IMR-90 (cell line): ENCODE data around the gene IREB2. TPM values are rescaled to one million over a fixed set of nuclear protein-coding genes. Genes with fewer than 3 reads are reported as not detected.

Experiments
- ATAC-seq: fragments of 200-7000 bp; cut with Tn5 transposase; 2 replicates; pipeline ENCODE4 v1.9.1; 2020; ENCODE audit warnings: low read depth, mild to moderate bottlenecking, moderate library complexity
- Bru-seq: library from RNA; stranded (reverse); fragments of 400-500 nt; gene quantifications from one replicate; lab custom pipeline; 2021; lab: Mats Ljungman, UMichigan
- BruChase-seq, 2 experiments: library from RNA; stranded (reverse); fragments of 400-500 nt; gene quantifications; one replicate each; lab custom pipeline; 2021; lab: Mats Ljungman, UMichigan
- BruUV-seq: library from RNA; stranded (reverse); fragments of 400-500 nt; replicated peaks from 2 replicates; lab custom pipeline; 2021; lab: Mats Ljungman, UMichigan
- CTCF ChIA-PET: fragments of 300-600 bp; formaldehyde crosslinking; extraction: SDS; loops from one replicate; lab custom pipeline; 2021; ENCODE audit warnings: antibody characterized with exemption; lab: Yijun Ruan, JAX
- POLR2A ChIA-PET: fragments of 300-600 bp; sonication (Branson Sonifier 250); formaldehyde crosslinking; loops from one replicate; lab custom pipeline; 2022; ENCODE audit warnings: antibody characterized with exemption; ENCODE audit not compliant: unreplicated experiment; lab: Charles Lee
- DNase-seq: peaks from one replicate; pipeline ENCODE4 v3.0.0; 2013
- H2AFZ ChIP-seq: replicated peaks from 2 replicates; pipeline ENCODE3; 2013; ENCODE audit warnings: low read length, mild to moderate bottlenecking; ENCODE audit not compliant: poor library complexity
- H2AK5ac ChIP-seq: 2 replicates; pipeline ENCODE4 v1.6.1; 2013; ENCODE audit warnings: low read depth, low read length, inconsistent platforms
- H2AK9ac ChIP-seq: replicated peaks from 2 replicates; pipeline ENCODE3; 2013; ENCODE audit warnings: mild to moderate bottlenecking, low read depth, low read length, moderate library complexity; ENCODE audit not compliant: poor library complexity
- H2BK120ac ChIP-seq: 2 replicates; pipeline ENCODE4 v1.6.1; 2013; ENCODE audit warnings: low read depth, low read length, inconsistent platforms
- H2BK15ac ChIP-seq: 3 replicates; pipeline ENCODE4 v1.6.1; 2013; ENCODE audit warnings: low read depth, low read length, inconsistent platforms
- H2BK20ac ChIP-seq: 2 replicates; pipeline ENCODE4 v1.6.1; 2013; ENCODE audit warnings: low read depth, mild to moderate bottlenecking, inconsistent platforms, low read length, moderate library complexity
- H2BK5ac ChIP-seq: 2 replicates; pipeline ENCODE4 v1.6.1; 2013; ENCODE audit warnings: mild to moderate bottlenecking, low read depth, low read length, inconsistent platforms; ENCODE audit not compliant: poor library complexity, severe bottlenecking
- H3K14ac ChIP-seq: replicated peaks from 2 replicates; pipeline ENCODE4 v1.6.1; 2013; ENCODE audit warnings: low read depth, low read length, inconsistent platforms
- H3K18ac ChIP-seq: 2 replicates; pipeline ENCODE4 v1.6.1; 2013; ENCODE audit warnings: low read depth, low read length, control low read depth
- H3K23ac ChIP-seq: 2 replicates; pipeline ENCODE4 v1.6.1; 2013; ENCODE audit warnings: low read depth, low read length, inconsistent platforms
- H3K27ac ChIP-seq: 2 replicates; pipeline ENCODE4 v1.5.1; 2013; ENCODE audit warnings: mild to moderate bottlenecking, control low read depth, low read length; ENCODE audit not compliant: insufficient read depth
- H3K27me3 ChIP-seq: 2 replicates; pipeline ENCODE4 v1.6.1; 2013; ENCODE audit warnings: low read length; ENCODE audit not compliant: control insufficient read depth, insufficient read depth
- H3K36me3 ChIP-seq: 2 replicates; pipeline ENCODE4 v1.6.1; 2013; ENCODE audit warnings: low read length, mixed read lengths; ENCODE audit not compliant: control insufficient read depth, insufficient read depth
- H3K4ac ChIP-seq: 2 replicates; pipeline ENCODE4 v1.6.1; 2013; ENCODE audit warnings: low read depth, low read length, inconsistent platforms
- H3K4me1 ChIP-seq: 2 replicates; pipeline ENCODE4 v1.6.1; 2013; ENCODE audit warnings: low read length, mixed read lengths; ENCODE audit not compliant: control insufficient read depth, insufficient read depth
- H3K4me2 ChIP-seq: 2 replicates; pipeline ENCODE4 v1.6.1; 2013; ENCODE audit warnings: low read depth, mild to moderate bottlenecking, control low read depth, low read length, moderate library complexity
- H3K4me3 ChIP-seq: 2 replicates; pipeline ENCODE4 v1.5.1; 2013; ENCODE audit warnings: low read depth, mild to moderate bottlenecking, control low read depth, low read length, moderate library complexity; ENCODE audit not compliant: insufficient read depth
- H3K56ac ChIP-seq: 2 replicates; pipeline ENCODE4 v1.6.1; 2013; ENCODE audit warnings: low read length, inconsistent platforms; ENCODE audit not compliant: insufficient read depth; ENCODE audit errors: extremely low read depth
- H3K79me1 ChIP-seq, 2 experiments: 2 replicates each; pipeline ENCODE4 v1.6.1; 2013; ENCODE audit warnings: low read length in 2 of 2, inconsistent platforms in 1 of 2, low read depth in 1 of 2
- H3K9ac ChIP-seq: 2 replicates; pipeline ENCODE4 v1.6.1; 2013; ENCODE audit warnings: low read depth, low read length, control low read depth
- H3K9me1 ChIP-seq: 2 replicates; pipeline ENCODE4 v1.6.1; 2013; ENCODE audit warnings: low read length, inconsistent platforms; ENCODE audit not compliant: insufficient read depth
- H3K9me3 ChIP-seq: 2 replicates; pipeline ENCODE4 v1.6.1; 2013; ENCODE audit warnings: low read length; ENCODE audit not compliant: control insufficient read depth, insufficient read depth
- H4K20me1 ChIP-seq: 2 replicates; pipeline ENCODE4 v1.6.1; 2013; ENCODE audit warnings: low read length, inconsistent platforms; ENCODE audit not compliant: insufficient read depth
- H4K5ac ChIP-seq: 2 replicates; pipeline ENCODE4 v1.6.1; 2013; ENCODE audit warnings: mild to moderate bottlenecking, low read depth, low read length, control low read depth
- H4K8ac ChIP-seq, 2 experiments: 2 replicates each; pipeline ENCODE4 v1.6.1; 2013; ENCODE audit warnings: low read depth in 2 of 2, low read length in 2 of 2, control low read depth in 1 of 2, inconsistent platforms in 1 of 2
- H4K91ac ChIP-seq: 2 replicates; pipeline ENCODE4 v1.6.1; 2013; ENCODE audit warnings: low read depth, low read length, inconsistent platforms; ENCODE audit not compliant: insufficient read depth
- BHLHE40 ChIP-seq: fragments of 150-350 bp; IDR thresholded peaks from 2 replicates; pipeline ENCODE4 v1.6.1; 2016; ENCODE audit warnings: mild to moderate bottlenecking, low read depth, low read length
- CEBPB ChIP-seq: IDR thresholded peaks from 2 replicates; pipeline ENCODE4 v1.6.1; 2012; ENCODE audit warnings: low read depth, low read length, improper control_type of control experiment
- CHD1 ChIP-seq: IDR thresholded peaks from 2 replicates; pipeline ENCODE4 v1.6.1; 2012; ENCODE audit warnings: low read depth, low read length, improper control_type of control experiment
- CTCF ChIP-seq: conservative IDR thresholded peaks from 2 replicates; pipeline ENCODE4 v1.5.1; 2012; ENCODE audit warnings: mild to moderate bottlenecking, low read depth, low read length, improper control_type of control experiment
- FOS ChIP-seq: fragments of 150-350 bp; IDR thresholded peaks from 2 replicates; pipeline ENCODE4 v1.6.1; 2016; ENCODE audit warnings: low read depth, low read length
- MAFK ChIP-seq: IDR thresholded peaks from 2 replicates; pipeline ENCODE4 v1.6.1; 2012; ENCODE audit warnings: low read depth, low read length, improper control_type of control experiment
- MAZ ChIP-seq: IDR thresholded peaks from 2 replicates; pipeline ENCODE4 v1.6.1; 2012; ENCODE audit warnings: low read depth, mild to moderate bottlenecking, low read length, improper control_type of control experiment, moderate library complexity, borderline replicate concordance
- MXI1 ChIP-seq: IDR thresholded peaks from 2 replicates; pipeline ENCODE4 v1.6.1; 2012; ENCODE audit warnings: low read depth, mild to moderate bottlenecking, low read length, moderate library complexity, borderline replicate concordance
- NFE2L2 ChIP-seq: fragments of 150-350 bp; IDR thresholded peaks from 2 replicates; pipeline ENCODE4 v1.6.1; 2016; ENCODE audit warnings: low read depth, mild to moderate bottlenecking, low read length
- POLR2A ChIP-seq: IDR thresholded peaks from 2 replicates; pipeline ENCODE4 v1.6.1; 2012; ENCODE audit warnings: mild to moderate bottlenecking, low read depth, low read length
- RAD21 ChIP-seq: IDR thresholded peaks from 2 replicates; pipeline ENCODE4 v1.6.1; 2012; ENCODE audit warnings: low read length, improper control_type of control experiment
- RCOR1 ChIP-seq: IDR thresholded peaks from 2 replicates; pipeline ENCODE4 v1.6.1; 2012; ENCODE audit warnings: mild to moderate bottlenecking, low read length, improper control_type of control experiment; ENCODE audit not compliant: insufficient replicate concordance
- RFX5 ChIP-seq: IDR thresholded peaks from 2 replicates; pipeline ENCODE4 v1.8.0; 2012; ENCODE audit warnings: low read depth, mild to moderate bottlenecking, low read length, moderate library complexity
- SMC3 ChIP-seq: fragments of 150-350 bp; IDR thresholded peaks from 2 replicates; pipeline ENCODE4 v1.6.1; 2016; ENCODE audit warnings: low read depth, mild to moderate bottlenecking, antibody characterized with exemption, low read length, moderate library complexity
- WGBS, 2 experiments: methylation state at CpG; one replicate each; pipeline versions ENCODE4 v1.1.5 to v1.1.7; 2013; ENCODE audit warnings: missing lambda C conversion rate in 2 of 2; ENCODE audit not compliant: insufficient read length in 1 of 2; ENCODE audit errors: extremely low coverage in 2 of 2; 5-methylcytosine and 5-hydroxymethylcytosine counted together
- dilution Hi-C: fragments of 300-500 bp; cut with HindIII; formaldehyde crosslinking; loops from one replicate; pipeline ENCODE4 v1.14.3; 2018; ENCODE audit warnings: low sequenced_read_pairs; ENCODE audit not compliant: unreplicated experiment
- in situ Hi-C: fragments of 300-500 bp; cut with MboI; formaldehyde crosslinking; loops from 3 replicates; pipeline ENCODE4 v1.14.3; 2019; ENCODE audit warnings: low sequenced_read_pairs, inconsistent platforms, mixed read lengths
- intact Hi-C: fragments of 100-400 bp; cut with micrococcal nuclease; formaldehyde crosslinking; loops from 2 replicates; pipeline ENCODE4 v1.10.0; 2022
- long read RNA-seq: library from polyadenylated mRNA; unstranded; transcript quantifications from one replicate; pipeline ENCODE4 v2.0.0, GENCODE V29; 2021; ENCODE audit not compliant: unreplicated experiment
- polyA plus RNA-seq, 3 experiments: library from polyadenylated mRNA; depleted of rRNA; stranded (reverse); fragments of >200 nt; gene quantifications; 2 replicates each; pipeline ENCODE4 v1.2.3, GENCODE V29; 2012; ENCODE audit warnings: low replicate concordance in 1 of 3
- total RNA-seq: library from RNA; depleted of rRNA; stranded (reverse); fragments of >200 nt; gene quantifications from 2 replicates; pipeline ENCODE4 v1.2.3, GENCODE V29; 2012; rRNA removed

The IREB2 gene
- total RNA-seq (12.2 and 23.6 TPM in 2 replicates), polyA plus RNA-seq (2012; rRNA removed) (10.0 and 13.5 TPM in 2 replicates), Bru-seq, nascent RNA (percentile 93 among the genes with signal in this experiment), BruChase-seq, experiment 1, labeled RNA remaining after a 6-hour chase (percentile 88 among the genes with signal in this experiment), BruChase-seq, experiment 2, labeled RNA remaining after a 2-hour chase (percentile 94 among the genes with signal in this experiment)
- 2.5 and 3.2 TPM in 2 replicates for polyA plus RNA-seq (2012; cell fraction: cytosol; rRNA removed)
- polyA plus RNA-seq (2012; cell fraction: nucleus; rRNA removed; ENCODE audit: low replicate concordance) = 5.7 and 23.7 TPM in 2 replicates
- long read RNA-seq, full-length matches to known transcripts = 6 of 19 reads
- long read RNA-seq, partial matches to known transcripts = 2 of 19 reads
- long read RNA-seq, other reads (novel, unspliced or antisense) = 11 of 19 reads

- H2BK20ac ChIP-seq = no peak within 1 kb of the TSS
- peak within 1 kb of the TSS; percentile 97 for H3K23ac ChIP-seq
- H4K20me1 ChIP-seq = peaks cover 22% of the 10 kb centered on the region
- H2BK5ac ChIP-seq = peak within 1 kb of the TSS; percentile 79
- POLR2A ChIA-PET = interaction anchor here (0.7 to 0.9 kb wide), 4 partner anchors 9 to 138 kb away, joined by 3 to 4 read pairs (median 3); partner anchors contain the start of gene SKIC8
- peak within 1 kb of the TSS; percentile 77 for H4K91ac ChIP-seq
- H3K36me3 ChIP-seq = peaks cover 11% of the 10 kb centered on the region
- CTCF ChIA-PET = interaction anchor here (0.7 kb wide), 1 partner anchor 126 kb away, joined by 3 read pairs; no protein-coding TSS in a partner anchor
- ATAC-seq (peak; percentile 95), DNase-seq (peak; percentile 98)
- BruUV-seq = TSS peak; percentile 49
- dilution Hi-C loops = no loop called here
- peak within 1 kb of the TSS; percentile 93 for H3K4ac ChIP-seq
- H3K9ac ChIP-seq = peak within 1 kb of the TSS; percentile 87
- H2AK5ac ChIP-seq = peak within 1 kb of the TSS; percentile 79
- in situ Hi-C loops = loop anchor here (25.0 kb wide), 1 partner anchor 476 kb away; no protein-coding TSS in a partner anchor
- peak within 1 kb of the TSS; percentile 90 for H4K5ac ChIP-seq
- no peaks in the 10 kb centered on the region for H3K27me3 ChIP-seq
- 0% methylated on average over 44 of the region's 78 CpGs; no CpG with 5 or more reads in 1 of the 2 experiments for WGBS, 2 experiments
- intact Hi-C loops = loop anchor here (5.0 kb wide), 1 partner anchor 44 kb away; no protein-coding TSS in a partner anchor
- peaks cover 13 to 34% of the 10 kb centered on the region in 2 experiments for H3K79me1 ChIP-seq
- peak within 1 kb of the TSS; percentile 89 for H3K27ac ChIP-seq
- H3K9me1 ChIP-seq = no peaks in the 10 kb centered on the region
- H2AK9ac ChIP-seq = peak within 1 kb of the TSS; percentile 98
- peak within 1 kb of the TSS; percentile 97 for H2AFZ ChIP-seq
- H2BK15ac ChIP-seq = no peak within 1 kb of the TSS
- peak within 1 kb of the TSS; percentile 97 for H3K14ac ChIP-seq
- peak within 1 kb of the TSS; percentile 26 for H2BK120ac ChIP-seq
- peak within 1 kb of the TSS; percentile 58 for H3K18ac ChIP-seq
- H3K9me3 ChIP-seq = no peaks in the 10 kb centered on the region
- H3K4me2 ChIP-seq = peak within 1 kb of the TSS; percentile 90
- H3K56ac ChIP-seq = peak within 1 kb of the TSS; percentile 85
- H4K8ac ChIP-seq = peak within 1 kb of the TSS; percentile 98 to 100
- no peaks in the 10 kb centered on the region for H3K4me1 ChIP-seq
- H3K4me3 ChIP-seq = peak within 1 kb of the TSS; percentile 96
- TF ChIP-seq RFX5 (no peak), CHD1 (no peak), MXI1 (peak; percentile 90; the same call in 1 of the 2 replicates), RCOR1 (no peak), MAFK (no peak), NFE2L2 (no peak), BHLHE40 (no peak), RAD21 (no peak), POLR2A (peak; percentile 66; the same call in 1 of the 2 replicates), CTCF (no peak), SMC3 (no peak), MAZ (peak; percentile 86; the same call in 1 of the 2 replicates), CEBPB (no peak), FOS (no peak)
Measured at GRCh38 chr15:78437762-78438618, at the start of gene IREB2. Gene IREB2, plus strand, starts transcription at chr15:78438216. Its CDS starts 122 bp downstream, at chr15:78438338.
